Loucy (cell line): ENCODE results near the gene BTBD9.
A peak's percentile ranks its signal among the peaks of the same experiment; 100 is the strongest.

ENCODE experiments used
- H2AFZ ChIP-seq: fragments of 200-600 bp; sonication (generic); 2 replicates; pipeline ENCODE4 v1.6.0; 2016; ENCODE audit warnings: antibody characterized with exemption, mild to moderate bottlenecking, low read length, moderate library complexity
- H3F3A ChIP-seq: fragments of 200-600 bp; 2 replicates; pipeline ENCODE4 v1.6.0; 2016; ENCODE audit warnings: antibody characterized with exemption, low read depth, mild to moderate bottlenecking
- H3K27me3 ChIP-seq: fragments of 200-600 bp; sonication (generic); 2 replicates; pipeline ENCODE4 v1.6.1; 2014; ENCODE audit warnings: low read length, mild to moderate bottlenecking; ENCODE audit not compliant: insufficient read depth, poor library complexity, severe bottlenecking
- H3K36me3 ChIP-seq: fragments of 200-600 bp; sonication (generic); 2 replicates; pipeline ENCODE4 v1.6.1; 2016; ENCODE audit warnings: low read length; ENCODE audit not compliant: insufficient read depth
- H3K4me1 ChIP-seq: fragments of 200-600 bp; sonication (generic); 2 replicates; pipeline ENCODE4 v1.5.1; 2014; ENCODE audit warnings: low read length, mild to moderate bottlenecking; ENCODE audit not compliant: insufficient read depth, poor library complexity, severe bottlenecking
- H3K4me2 ChIP-seq: fragments of 200-600 bp; sonication (generic); 2 replicates; pipeline ENCODE4 v1.6.0; 2014; ENCODE audit warnings: antibody characterized with exemption, low read length, low read depth, mild to moderate bottlenecking; ENCODE audit not compliant: poor library complexity, severe bottlenecking
- H3K4me3 ChIP-seq: fragments of 200-600 bp; sonication (generic); 2 replicates; pipeline ENCODE4 v1.5.1; 2014; ENCODE audit warnings: low read length, mild to moderate bottlenecking, mixed read lengths; ENCODE audit not compliant: poor library complexity, severe bottlenecking
- H3K79me2 ChIP-seq: fragments of 200-600 bp; sonication (generic); 2 replicates; pipeline ENCODE4 v1.6.1; 2014; ENCODE audit warnings: low read length; ENCODE audit not compliant: insufficient read depth
- H3K9ac ChIP-seq: fragments of 200-600 bp; sonication (generic); 2 replicates; pipeline ENCODE4 v1.6.0; 2014; ENCODE audit warnings: mild to moderate bottlenecking, low read depth, low read length, moderate library complexity; ENCODE audit not compliant: poor library complexity, severe bottlenecking
- H3K9me2 ChIP-seq: fragments of 200-600 bp; sonication (generic); replicated peaks from 2 replicates; pipeline ENCODE4 v1.6.1; 2016; ENCODE audit warnings: low read depth, low read length, mixed read lengths
- H3K9me3 ChIP-seq: fragments of 200-600 bp; sonication (generic); 2 replicates; pipeline ENCODE4 v1.6.1; 2014; ENCODE audit warnings: mild to moderate bottlenecking, antibody characterized with exemption, low read length, low read depth; ENCODE audit not compliant: insufficient read depth
- H4K20me1 ChIP-seq: fragments of 200-600 bp; sonication (generic); 2 replicates; pipeline ENCODE4 v1.6.0; 2014; ENCODE audit warnings: antibody characterized with exemption, low read length, mild to moderate bottlenecking; ENCODE audit not compliant: insufficient read depth, poor library complexity, severe bottlenecking
- EZH2phosphoT487 ChIP-seq: fragments of 200-600 bp; IDR thresholded peaks from 2 replicates; pipeline ENCODE4 v1.6.1; 2018; ENCODE audit warnings: antibody characterized with exemption, mild to moderate bottlenecking, moderate library complexity, borderline replicate concordance
- TF ChIP-seq, protein P1 (sequence below): fragments of 200-600 bp; sonication (generic); conservative IDR thresholded peaks from 2 replicates; pipeline ENCODE4 v1.5.1; 2014; ENCODE audit warnings: mild to moderate bottlenecking, antibody characterized with exemption, low read length

The BTBD9 gene

DNA sequence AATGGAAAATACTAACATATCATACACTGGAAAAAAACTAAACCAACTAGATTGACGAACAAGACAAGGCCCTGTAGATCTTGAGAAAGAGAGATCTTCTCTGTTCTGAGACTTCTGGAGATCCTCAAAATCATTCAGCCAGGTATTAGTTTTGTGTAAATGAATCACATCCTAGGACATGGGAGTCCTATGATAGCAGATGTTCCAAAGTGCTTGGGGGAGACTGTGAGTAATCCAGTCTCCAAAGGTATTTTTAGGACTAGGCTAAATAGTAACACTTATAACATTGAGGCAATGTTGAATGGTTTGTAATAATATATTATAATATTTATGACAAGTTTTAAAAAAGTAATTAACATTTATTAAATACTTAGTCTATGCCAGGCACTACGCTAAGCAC, 275.0 kb downstream of the BTBD9 start:
- no peaks in the 10 kb centered on the region for H3K9me3 ChIP-seq
- TF ChIP-seq, protein P1, sequence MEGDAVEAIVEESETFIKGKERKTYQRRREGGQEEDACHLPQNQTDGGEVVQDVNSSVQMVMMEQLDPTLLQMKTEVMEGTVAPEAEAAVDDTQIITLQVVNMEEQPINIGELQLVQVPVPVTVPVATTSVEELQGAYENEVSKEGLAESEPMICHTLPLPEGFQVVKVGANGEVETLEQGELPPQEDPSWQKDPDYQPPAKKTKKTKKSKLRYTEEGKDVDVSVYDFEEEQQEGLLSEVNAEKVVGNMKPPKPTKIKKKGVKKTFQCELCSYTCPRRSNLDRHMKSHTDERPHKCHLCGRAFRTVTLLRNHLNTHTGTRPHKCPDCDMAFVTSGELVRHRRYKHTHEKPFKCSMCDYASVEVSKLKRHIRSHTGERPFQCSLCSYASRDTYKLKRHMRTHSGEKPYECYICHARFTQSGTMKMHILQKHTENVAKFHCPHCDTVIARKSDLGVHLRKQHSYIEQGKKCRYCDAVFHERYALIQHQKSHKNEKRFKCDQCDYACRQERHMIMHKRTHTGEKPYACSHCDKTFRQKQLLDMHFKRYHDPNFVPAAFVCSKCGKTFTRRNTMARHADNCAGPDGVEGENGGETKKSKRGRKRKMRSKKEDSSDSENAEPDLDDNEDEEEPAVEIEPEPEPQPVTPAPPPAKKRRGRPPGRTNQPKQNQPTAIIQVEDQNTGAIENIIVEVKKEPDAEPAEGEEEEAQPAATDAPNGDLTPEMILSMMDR: no peak
- no peak for TF ChIP-seq EZH2phosphoT487
- peaks cover 3% of the 10 kb centered on the region for H3K4me1 ChIP-seq
- H3K79me2 ChIP-seq: no peaks in the 10 kb centered on the region
- H4K20me1 ChIP-seq: no peaks in the 10 kb centered on the region
- no peak overlapping the region for H3K4me3 ChIP-seq
- no peaks in the 10 kb centered on the region for H3K9me2 ChIP-seq
- no peaks in the 10 kb centered on the region for H3F3A ChIP-seq
- no peak overlapping the region for H2AFZ ChIP-seq
- no peak overlapping the region for H3K4me2 ChIP-seq
- H3K9ac ChIP-seq: no peak overlapping the region
- no peaks in the 10 kb centered on the region for H3K27me3 ChIP-seq
- H3K36me3 ChIP-seq: no peaks in the 10 kb centered on the region

DNA sequence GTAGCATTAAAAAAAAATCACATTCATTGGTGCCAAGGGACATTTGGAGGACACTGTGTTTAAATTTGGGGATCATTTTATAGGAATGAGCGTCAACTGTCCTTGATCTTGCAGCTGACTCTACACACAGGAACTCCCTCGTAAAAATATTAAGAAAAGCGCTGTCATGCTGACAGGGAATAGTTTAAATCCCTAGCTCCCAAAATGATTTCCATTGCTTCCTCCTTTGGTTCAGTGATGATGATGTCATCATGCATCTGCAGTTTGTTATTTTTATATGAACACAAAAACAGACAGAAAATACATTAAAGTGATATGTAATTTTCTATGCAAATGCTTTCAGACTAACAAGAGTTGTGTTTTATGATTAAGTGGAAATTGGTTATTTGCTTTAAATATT, 275.6 kb downstream of the BTBD9 start:
- H3F3A ChIP-seq: no peaks in the 10 kb centered on the region
- no peak overlapping the region for H3K4me2 ChIP-seq
- H3K4me3 ChIP-seq: no peak overlapping the region
- no peaks in the 10 kb centered on the region for H3K36me3 ChIP-seq
- TF ChIP-seq, protein P1: no peak
- no peak for TF ChIP-seq EZH2phosphoT487
- H3K4me1 ChIP-seq: peaks cover 3% of the 10 kb centered on the region
- H2AFZ ChIP-seq: no peak overlapping the region
- no peaks in the 10 kb centered on the region for H3K9me3 ChIP-seq
- H3K79me2 ChIP-seq: no peaks in the 10 kb centered on the region
- no peaks in the 10 kb centered on the region for H3K27me3 ChIP-seq
- no peaks in the 10 kb centered on the region for H3K9me2 ChIP-seq
- no peak overlapping the region for H3K9ac ChIP-seq
- H4K20me1 ChIP-seq: no peaks in the 10 kb centered on the region

DNA sequence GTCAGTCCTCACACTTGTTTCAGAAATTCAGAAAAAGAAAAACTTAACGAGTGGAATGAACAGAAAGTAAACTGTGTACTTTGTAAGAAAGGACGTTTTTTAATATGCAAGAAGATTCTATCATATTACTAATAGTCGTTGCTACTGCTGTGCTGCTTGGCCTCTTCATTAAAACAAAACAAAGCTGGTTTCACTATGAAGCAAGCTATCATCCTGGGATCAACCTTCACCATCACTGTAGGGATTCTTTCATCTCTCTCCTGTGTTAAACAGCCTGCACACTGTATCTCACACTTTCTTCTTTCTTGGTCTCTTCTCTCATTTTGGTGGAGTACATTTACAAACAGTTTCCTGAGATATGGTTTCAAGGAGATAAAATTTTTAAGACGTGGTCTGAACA, 284.2 kb downstream of the BTBD9 start:
- Histone ChIP-seq H3K9me3 (no peaks in the 10 kb centered on the region), H3K9me2 (no peaks in the 10 kb centered on the region), H3K4me2 (peak overlapping the region; percentile 67), H3K27me3 (no peaks in the 10 kb centered on the region), H3K79me2 (no peaks in the 10 kb centered on the region), H2AFZ (0 out of 2 replicates have a peak overlapping the region, but pooled peaks have one; percentile 14), H3K9ac (peak overlapping the region; percentile 44), H4K20me1 (no peaks in the 10 kb centered on the region), H3F3A (no peaks in the 10 kb centered on the region), H3K36me3 (no peaks in the 10 kb centered on the region), H3K4me1 (peaks cover 22% of the 10 kb centered on the region), H3K4me3 (peak overlapping the region; percentile 48)
- TF ChIP-seq, protein P1: no peak
- no peak for TF ChIP-seq EZH2phosphoT487
